GM19438 (cell line): ENCODE data around the gene SHISA7.

Experiments used
- ATAC-seq: cut with Tn5 transposase; IDR thresholded peaks from one replicate; pipeline ENCODE4 v1.9.1; 2021; ENCODE audit warnings: low read depth; ENCODE audit not compliant: unreplicated experiment

Gene SHISA7

DNA sequence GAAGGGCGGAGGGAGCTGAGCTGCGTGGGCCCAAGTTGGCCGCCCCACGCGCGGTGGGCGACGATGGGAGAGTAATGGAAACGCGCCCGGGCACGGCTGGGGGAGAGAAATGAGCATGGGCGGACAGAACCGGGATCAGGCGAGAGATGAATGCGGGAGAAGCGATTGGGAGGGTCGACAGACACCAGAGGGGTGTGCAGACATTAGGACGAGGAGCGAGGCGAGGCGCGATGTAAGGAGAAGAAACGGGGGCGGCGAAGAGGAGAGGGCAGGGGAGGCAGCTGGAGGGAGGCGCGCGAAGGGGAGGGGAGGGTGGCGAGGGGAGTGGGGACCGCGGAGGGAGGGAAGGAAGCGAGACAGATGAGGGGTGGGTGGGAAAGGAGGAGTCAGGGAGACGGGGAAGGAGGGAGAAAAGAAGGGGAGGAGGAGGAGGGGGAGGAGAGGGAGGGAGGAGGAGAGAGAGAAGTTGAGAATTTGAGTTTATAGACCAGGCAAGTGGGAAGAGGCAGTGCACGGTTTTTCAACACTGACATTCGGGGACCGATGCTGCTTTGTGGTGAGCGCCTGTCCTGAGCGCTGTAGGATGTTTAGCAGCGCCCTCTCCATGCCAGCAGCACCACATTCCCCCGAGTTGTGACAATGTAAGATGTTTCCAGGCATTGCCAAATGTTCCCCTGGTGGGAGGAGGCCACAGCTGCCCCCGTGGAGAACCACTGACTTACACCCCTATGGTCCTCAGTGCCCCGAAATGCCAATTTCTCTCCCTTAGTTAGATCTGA lies at the start of gene SHISA7:
Gene SHISA7 (minus strand): TSS at position 256 of the 779 bp plus-strand sequence. CDS start 437 bp downstream, outside the sequence.
- ATAC-seq, result no peak

DNA sequence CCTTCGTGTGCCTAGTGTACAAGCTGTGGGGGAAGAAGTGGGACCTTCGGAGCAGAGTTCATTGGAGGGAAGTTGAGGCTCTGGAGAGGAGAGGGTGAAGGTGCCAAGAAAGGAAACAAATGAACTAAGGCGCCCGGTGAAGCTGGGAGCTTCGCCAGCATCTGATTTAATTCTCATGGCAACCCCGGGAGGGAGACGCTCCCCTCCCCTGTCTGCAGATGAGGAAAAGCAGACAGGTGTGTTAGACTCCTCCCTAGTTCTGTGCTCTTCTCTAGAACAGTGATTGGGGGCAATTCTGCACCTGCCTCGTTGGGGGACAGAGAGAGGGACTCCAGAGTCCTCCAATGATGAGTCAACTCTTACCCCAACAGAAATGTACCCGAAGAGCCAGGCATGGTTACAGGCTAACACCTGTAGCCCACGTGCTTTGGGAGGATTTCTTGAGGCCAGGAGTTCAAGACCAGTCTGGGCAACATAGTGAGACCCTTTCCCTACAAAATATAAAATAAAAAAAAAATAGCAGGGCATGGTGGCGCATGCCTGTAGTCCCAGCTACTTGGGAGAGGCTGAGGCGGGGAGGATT lies 49.4 kb upstream of the SHISA7 start:
- no peak for ATAC-seq

DNA sequence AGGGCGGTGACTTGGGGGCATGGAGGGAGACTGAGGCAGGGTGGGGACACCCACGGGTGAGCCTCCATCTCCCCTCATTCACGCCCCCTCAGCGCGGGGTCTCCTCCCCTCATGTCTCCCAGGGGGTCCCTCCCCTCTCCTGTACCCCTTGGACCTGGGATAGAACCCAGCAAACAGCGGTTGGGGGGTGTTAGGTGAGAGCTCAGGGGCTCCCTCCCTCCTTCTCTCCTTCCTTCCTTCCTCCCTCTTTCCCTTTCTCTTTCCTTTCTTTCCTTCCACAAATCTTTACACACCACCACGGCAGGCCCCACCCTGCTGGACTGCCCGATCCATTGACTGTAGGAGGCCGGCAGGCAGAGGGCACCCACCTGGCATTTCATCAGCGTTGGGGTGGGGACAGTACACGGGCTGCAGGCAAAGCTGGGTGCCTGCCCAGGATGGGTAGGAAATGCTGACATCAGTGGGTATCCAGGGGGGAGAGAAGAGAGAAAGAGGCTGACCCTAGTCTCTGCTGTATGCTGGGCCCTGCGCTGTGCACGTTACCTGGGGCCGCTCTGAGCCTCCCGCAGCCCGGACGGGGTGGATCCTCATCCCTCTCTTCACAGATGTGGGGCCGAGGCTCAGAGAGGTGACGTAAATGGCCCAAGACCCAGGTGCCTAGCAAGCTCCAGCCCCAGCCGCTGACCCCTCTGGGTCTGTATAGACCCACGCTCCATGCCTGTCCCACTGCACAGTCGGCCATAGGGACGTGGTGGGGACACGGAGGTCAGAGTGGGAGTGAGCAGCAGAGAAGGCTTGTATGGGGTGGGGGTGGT lies 48.7 kb upstream of the SHISA7 start:
- ATAC-seq, result no peak

DNA sequence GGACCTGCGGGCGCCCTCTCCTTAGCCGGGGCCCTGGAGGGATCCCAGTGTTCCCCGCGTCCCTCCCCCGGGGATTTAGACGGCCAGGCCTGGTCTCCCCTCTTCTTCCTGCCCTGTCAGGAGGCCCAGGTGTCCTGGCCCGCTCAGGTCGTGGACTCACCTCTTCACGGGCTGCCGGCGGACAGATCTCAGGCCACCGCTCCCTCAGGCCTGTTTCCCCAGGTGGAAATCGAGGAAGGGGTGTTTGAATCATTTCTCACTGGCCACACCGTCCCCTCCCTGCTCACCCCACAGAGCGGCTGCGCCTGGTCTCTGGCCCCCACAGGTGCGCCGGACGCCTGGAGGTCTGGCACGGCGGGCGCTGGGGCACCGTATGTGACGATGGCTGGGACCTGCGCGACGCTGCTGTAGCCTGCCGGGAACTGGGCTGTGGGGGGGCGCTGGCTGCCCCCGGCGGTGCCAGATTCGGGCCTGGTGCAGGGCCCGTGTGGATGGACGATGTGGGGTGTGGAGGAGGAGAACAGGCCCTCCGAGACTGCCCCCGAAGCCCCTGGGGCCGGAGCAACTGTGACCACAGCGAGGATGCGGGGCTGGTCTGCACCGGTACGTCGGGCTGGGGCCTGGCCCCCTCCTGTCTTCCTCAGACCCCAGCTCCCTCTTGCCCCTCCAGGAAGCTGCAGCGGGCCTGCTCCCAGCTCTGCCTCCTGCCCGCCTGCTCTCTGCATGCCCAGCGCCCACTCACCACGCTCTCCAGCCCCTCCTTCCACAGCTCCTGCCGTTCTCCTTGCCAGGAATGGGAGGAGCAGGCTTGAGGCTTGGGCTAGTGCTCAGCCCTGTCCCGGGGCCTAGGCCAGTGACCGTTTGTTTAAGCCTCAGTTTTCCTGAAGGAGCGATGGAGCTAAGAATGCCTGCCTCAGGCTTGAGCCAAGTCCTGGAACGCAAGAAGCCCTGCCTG lies 47.7 kb upstream of the SHISA7 start:
- no peak for ATAC-seq

DNA sequence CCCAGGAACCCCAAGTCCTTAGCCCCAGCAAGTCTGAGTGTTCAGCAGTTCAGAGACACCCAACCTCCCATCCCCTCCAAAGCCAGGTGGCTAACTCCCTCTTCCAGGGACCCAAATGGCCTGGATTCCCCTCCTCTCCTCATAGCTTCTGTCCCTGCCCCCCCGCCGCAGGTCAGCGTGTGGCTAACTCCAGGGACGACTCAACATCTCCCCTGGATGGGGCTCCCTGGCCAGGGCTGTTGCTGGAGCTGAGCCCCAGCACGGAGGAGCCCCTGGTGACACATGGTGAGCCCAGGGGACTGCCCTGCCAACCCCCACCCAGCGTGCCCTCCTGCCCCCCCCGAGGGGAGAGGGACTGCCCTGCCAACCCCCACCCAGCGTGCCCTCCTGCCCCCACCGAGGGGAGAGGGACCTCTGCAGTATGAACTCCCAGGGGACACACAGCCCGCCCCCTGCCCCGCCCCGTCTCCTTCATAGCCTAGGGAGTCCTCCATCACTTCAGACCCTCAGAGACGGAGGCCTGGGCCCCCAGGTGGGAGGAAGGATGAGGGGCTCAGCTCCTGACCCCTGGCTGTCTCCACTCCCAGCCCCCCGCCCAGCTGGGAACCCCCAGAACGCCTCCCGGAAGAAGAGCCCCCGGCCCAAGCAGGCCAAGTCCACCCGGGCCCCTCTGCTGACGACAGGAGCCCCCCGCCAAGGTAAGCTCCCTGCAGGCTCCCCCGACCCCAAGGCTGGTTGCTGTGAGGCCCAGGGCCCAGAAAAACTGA lies 46.8 kb upstream of the SHISA7 start:
- ATAC-seq, result no peak

DNA sequence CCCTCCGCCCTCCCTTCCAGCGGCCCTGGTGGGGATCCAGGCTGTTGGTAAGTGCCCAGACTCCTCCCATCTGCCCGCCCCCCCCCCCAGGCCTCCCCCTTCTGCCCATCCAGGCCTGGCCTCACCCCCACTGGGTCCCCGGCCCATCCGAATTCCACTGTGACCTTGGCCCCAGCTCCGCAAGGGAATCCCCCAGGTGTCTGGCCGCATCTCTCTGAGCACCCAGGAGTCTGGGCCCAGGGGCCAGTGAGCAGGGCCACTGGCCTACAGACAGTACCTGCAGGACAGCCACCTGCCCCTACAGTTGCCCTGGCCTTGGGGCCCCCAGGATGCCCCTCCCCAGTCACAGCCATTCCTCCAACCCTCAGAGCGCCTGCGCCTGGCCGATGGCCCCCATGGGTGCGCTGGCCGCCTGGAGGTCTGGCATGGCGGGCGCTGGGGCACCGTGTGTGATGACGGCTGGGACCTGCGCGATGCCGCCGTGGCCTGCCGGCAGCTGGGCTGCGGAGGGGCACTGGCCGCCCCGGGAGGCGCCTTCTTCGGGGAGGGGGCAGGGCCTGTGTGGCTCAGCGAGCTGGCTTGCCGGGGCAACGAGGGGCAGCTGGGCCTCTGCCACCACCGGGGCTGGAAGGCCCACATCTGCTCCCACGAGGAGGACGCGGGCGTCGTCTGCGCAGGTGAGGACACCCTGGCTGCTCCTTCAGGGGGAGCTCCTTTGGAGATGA lies 46.0 kb upstream of the SHISA7 start:
- no peak for ATAC-seq

DNA sequence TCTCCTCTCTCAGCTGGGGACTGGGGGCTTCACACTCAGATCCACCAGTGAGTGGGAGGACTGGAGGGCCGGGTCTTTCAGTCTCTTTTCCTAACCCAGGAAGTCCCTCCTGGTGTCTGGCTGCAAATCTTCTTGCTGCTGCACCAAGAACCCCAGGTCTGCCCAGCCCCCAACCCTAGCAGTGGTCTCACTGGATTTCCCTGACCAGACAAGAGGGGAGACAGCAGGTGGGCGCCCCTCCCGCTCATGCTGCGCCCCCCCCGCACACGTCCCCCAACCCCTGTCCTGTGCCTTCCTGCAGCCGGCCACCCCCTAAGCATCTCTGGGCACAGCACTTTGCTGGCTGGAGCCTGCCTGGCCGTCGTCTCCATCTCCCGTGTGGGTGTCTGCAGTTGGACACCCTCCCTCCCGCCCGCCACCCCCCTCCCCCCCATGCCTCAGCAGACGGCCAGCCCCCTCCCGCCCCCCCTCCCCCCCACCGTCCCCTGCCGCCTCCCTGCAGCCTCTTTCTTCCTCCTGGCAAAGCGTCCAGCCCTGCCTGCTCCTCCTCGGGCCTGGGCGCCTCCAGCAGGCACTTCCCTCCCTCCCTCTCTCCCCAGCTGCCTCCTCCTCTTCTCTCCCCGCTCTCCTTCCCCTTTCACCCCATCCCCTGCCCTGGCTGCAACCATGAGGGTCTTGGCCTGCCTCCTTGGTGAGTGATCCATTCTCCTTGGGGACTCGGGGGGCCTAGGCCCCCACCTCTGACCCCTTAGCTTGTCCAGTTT lies 45.0 kb upstream of the SHISA7 start, which contains the start of gene SSC5D:
Gene SSC5D (plus strand): TSS at position 513 of the 764 bp plus-strand sequence. CDS start 154 bp downstream, at position 667.
- no peak for ATAC-seq

DNA sequence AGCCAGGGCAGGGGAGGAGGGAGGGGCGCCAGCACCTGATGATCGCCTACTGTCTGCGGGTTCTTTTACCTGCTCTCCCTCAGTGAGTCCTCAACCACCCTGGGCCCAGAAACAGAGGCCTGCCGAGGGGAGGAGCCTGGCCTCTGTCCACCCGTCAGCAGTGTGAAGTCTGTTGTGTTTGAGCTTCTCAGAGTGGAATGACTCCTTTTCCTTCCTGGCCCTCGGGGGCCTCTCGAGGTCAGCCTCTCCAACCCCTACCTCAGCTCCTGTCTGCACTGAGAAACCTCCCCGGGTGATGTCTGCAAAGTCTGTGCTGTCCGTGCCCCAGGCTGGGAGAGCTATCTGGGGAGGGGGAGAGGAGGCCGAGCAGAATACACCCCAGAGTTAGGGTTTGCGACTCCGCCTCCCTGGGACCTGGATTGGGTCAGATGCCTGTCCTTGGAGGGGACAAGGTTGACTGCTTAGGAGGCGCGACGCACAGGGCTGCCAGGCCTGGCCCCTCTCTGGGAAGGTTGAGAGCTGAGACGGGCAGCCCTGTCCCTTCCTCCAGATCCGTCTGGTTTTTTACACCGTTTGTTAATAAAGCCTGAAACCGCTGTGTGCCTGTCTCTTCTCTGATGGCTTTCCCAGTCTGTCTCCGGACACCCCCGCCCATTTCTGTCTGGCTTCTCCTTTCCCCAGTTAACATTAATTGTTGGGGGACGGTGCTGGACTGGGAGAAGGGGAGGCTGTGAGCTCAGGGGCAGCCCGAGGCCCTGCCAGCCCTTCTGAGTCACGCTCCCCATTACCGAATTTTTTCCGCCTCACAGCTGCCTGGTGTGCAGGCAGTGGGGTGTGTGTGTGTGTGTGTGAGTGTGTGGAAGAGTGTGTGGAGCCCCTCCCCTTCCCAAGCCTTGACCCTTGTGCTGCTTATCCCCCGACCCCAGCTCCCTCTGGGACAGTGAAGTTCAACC lies 44.1 kb upstream of the SHISA7 start:
- ATAC-seq, result no peak

DNA sequence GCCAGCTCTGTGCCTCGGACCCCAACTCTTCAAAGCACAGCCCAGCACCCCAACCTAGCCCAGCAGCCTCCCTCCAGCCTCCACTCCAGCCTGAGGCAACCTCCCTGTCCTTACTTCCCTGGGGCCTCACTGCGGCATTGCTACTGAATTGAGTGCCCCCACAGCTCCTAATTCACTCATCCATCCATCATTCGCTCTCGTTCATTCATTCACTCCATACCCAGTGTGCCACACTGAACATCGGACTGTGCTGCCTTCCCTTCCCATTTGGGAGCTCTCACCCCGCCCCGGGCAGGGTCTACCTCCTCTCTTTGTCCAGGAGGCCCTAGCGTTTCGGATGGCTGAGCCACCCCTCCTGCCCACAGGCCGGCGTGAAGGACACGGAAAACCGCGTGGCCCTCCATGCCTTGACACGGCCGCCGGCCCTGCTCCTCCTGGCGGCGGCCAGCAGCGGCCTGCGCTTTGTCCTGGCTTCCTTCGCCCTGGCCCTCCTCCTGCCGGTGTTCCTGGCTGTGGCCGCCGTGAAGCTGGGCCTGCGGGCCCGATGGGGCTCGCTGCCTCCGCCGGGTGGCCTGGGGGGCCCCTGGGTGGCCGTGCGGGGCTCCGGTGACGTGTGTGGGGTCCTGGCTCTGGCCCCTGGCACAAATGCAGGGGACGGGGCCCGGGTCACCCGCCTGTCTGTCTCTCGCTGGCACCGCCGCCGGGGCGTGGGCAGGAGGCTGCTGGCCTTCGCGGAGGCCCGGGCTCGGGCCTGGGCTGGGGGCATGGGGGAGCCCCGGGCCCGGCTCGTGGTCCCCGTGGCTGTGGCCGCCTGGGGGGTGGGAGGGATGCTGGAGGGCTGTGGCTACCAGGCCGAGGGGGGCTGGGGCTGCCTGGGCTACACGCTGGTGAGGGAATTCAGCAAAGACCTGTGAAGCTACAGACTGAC lies 43.2 kb upstream of the SHISA7 start:
- no peak for ATAC-seq

DNA sequence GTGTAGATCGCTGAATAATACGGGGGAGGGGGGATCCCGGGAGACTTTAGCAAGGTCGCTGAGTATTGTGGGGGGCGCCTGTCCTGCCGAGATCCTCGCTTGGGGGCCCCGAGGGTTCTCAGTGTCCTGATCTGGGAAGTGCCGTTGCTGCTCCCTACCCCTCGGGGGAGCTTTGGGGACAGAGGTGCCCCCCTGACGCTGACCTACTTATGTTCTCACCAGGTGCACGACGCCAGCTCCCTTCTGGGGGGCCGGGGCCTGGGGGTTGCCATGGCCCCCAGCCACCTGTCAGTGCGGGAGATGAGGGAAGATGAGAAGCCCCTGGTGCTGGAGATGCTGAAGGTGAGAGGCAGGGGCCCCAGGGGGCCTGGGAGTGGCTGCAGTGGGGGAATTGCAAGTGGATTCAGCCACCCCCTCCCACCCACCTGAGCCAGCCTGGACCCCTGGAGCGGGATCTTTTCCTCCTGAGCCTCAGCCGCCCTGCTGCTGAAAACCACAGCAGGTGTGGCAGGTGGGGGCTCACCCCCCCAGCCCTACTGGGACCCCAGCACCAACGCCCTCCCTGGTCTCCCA lies 42.4 kb upstream of the SHISA7 start:
- ATAC-seq, result no peak

DNA sequence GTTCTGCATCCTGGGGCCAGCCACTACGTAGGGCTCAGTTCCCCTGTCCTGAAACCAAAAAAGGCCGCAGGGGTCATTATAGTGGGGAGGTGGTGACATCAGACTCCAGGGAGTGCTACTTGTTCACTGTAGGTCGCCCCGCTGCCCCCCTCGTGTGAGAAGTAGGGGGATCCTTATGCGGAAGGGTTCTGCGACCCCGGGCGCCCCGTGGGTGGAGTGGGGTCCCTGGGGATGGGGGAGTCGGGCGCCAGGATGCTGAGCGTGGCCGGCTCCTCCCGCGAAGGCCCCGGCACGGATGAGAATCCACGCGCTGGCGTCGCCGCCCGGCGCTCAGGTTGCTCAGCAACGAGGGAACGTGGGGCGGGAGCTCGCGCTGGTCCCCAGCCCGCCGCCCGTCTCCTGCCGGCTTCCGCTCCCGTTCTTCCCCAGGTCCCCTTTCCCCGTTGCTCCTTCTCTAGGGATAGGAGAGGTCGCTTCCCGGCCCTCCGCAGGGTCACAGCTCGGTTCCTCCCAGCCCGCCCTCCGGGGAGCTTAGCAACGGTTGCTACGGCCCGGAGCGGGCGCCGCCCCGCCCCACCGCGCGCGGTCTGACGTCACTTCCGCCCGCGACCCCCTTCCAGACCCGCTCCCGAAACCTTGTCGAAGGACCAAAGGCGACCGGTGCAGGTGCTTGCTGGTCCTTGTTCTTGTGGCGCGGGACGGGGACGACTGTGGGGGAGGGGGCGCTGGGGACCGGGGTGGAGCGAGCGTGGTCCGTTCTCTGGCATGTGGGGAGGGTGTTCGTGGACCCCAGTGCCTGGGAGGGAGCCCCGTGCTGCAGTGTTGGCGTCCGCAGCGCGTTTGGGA lies 41.7 kb upstream of the SHISA7 start, which contains the start of gene NAT14:
Gene NAT14 (plus strand): TSS at position 596 of the 846 bp plus-strand sequence. CDS start 521 bp downstream, outside the sequence.
- ATAC-seq, result no peak

DNA sequence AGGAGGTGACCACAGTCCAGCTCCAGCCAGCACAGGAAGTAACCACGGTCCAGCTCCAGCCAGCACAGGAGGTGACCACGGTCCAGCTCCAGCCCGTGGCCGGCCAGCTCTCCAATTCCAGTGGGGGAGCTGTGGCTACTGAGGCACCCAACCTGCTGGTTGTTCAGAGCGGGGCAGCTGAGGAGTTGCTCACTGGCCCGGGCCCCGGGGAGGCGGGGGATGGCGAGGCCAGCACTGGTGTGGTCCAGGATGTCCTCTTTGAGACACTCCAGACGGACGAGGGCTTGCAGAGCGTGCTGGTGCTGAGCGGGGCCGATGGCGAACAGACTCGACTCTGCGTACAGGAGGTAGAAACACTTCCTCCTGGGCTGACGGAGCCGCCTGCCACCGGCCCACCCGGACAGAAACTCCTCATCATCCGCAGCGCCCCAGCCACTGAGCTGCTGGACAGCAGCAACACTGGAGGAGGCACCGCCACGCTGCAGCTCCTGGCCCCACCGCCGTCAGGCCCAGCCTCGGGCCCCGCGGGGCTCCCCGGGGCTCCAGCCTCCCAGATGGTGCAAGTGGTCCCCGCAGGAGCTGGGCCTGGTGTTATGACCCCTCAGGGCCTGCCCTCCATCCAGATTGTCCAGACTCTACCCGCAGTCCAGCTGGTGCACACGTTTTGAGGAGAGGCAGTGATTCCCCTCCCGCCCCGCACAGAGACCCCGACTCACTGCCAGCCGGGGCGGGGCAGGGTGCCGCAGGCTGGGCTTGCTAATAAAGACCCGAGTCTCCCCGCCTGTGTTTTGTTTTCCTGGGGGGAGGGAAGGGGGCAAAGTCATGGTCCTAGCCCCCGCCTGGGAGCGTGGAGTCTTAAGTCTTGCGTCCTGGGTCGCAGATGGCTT lies 40.8 kb upstream of the SHISA7 start:
- no peak for ATAC-seq

DNA sequence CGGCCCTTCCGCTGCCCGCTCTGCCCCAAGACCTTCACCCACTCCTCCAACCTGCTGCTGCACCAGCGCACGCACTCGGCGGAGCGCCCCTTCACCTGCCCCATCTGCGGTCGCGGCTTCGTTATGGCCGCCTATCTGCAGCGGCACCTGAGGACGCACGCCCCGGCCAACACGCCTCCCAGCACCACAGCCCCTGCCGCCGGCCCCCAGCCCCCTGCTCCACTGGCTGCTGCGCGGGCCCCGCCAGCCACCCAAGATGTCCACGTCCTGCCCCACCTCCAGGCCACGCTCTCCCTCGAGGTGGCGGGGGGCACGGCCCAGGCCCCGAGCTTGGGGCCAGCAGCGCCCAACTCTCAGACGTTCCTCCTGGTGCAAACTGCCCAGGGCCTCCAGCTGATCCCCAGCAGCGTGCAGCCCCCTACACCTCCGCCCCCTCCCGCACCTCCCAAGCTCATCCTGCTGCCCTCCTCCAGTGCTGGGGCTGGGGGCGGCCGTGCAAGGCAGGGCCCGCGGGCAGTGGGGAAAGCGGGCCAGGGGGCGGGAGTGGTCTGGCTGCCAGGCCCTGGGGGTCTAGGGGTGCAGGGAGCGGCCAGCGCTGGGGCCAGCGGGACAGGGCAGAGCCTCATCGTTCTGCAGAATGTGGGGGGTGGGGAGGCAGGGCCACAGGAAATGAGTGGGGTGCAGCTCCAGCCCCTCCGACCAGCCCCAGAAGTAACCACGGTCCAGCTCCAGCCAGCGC lies 40.0 kb upstream of the SHISA7 start:
- ATAC-seq, result no peak
